Measurements from ENCODE around the gene PTPRG. TPM values are rescaled to one million over a fixed set of nuclear protein-coding genes. Genes with fewer than 3 reads are reported as not detected.

Gene PTPRG
- total RNA-seq, 1 experiment from 2014 or later: 69.3 TPM

DNA sequence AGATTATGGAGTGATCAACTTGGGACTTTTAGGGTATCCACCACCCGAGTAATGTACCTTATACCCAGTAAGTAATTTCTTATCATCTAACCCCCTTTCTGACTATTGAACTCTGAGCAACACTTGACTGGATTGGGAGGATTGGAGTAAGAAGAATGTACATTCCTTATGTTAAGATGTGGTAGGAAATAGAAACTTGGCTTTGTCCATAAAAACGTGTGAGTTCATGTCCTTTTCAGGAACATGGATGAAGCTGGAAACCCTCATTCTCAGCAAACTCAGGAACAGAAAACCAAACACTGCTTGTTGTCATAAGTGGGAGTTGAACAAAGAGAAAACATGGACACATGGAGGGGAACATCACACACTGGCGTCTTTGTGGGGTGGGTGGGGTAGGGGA, 112.3 kb downstream of the PTPRG start:
- Histone ChIP-seq H2AFZ (ENCODE audit: low read length) (no peak overlapping the region), H3K9me3 (ENCODE audit: control insufficient read depth, low read depth, low read length) (no peaks in the 10 kb centered on the region), H2BK120ac (ENCODE audit: low read depth, low read length, poor library complexity, severe bottlenecking) (no peak overlapping the region), H2BK15ac (ENCODE audit: low read depth, low read length) (no peak overlapping the region), H3K79me2 (ENCODE audit: insufficient read depth, low read length) (peaks cover 44% of the 10 kb centered on the region; the same call in 1 of the 2 replicates), H2BK20ac (ENCODE audit: low read depth, low read length, poor library complexity, severe bottlenecking) (no peak overlapping the region), H3K79me1 (ENCODE audit: insufficient read depth, low read depth, low read length, poor library complexity, severe bottlenecking) (peaks cover 14% of the 10 kb centered on the region), H3K4ac (ENCODE audit: low read depth, low read length) (no peak overlapping the region), H3K18ac (ENCODE audit: insufficient read length, low read depth, low read length) (no peak overlapping the region), H3K4me1 (ENCODE audit: insufficient read depth, low read length) (peaks cover 17% of the 10 kb centered on the region), H3K56ac (ENCODE audit: insufficient read length, low read depth, low read length) (no peak overlapping the region), H3K14ac (ENCODE audit: insufficient read depth, low read length) (no peak overlapping the region), H2BK5ac (ENCODE audit: insufficient read length, low read length) (no peak overlapping the region), H4K91ac (ENCODE audit: insufficient read length, low read depth, low read length) (no peak overlapping the region), H4K5ac (ENCODE audit: insufficient read length, low read depth, low read length) (no peak overlapping the region), H3K27ac (ENCODE audit: insufficient read length, low read depth, low read length) (no peak overlapping the region), H4K20me1 (ENCODE audit: control insufficient read depth, insufficient read depth, insufficient read length) (no peaks in the 10 kb centered on the region), H3K27me3 (ENCODE audit: insufficient read depth, low read length) (no peaks in the 10 kb centered on the region), H2BK12ac (ENCODE audit: insufficient read length, low read depth, low read length) (no peak overlapping the region), H3K23me2 (ENCODE audit: insufficient read length, low read depth, low read length, poor library complexity, severe bottlenecking) (no peaks in the 10 kb centered on the region), H3K9ac (ENCODE audit: extremely low read depth, insufficient read length, low read length) (no peak overlapping the region), H3K23ac (ENCODE audit: insufficient read length, low read depth, low read length) (no peak overlapping the region), H4K8ac (replicated peaks; ENCODE audit: insufficient read length, low read depth, low read length) (no peak overlapping the region), H2AK5ac (ENCODE audit: insufficient read length, low read length) (no peak overlapping the region), H3K4me2 (ENCODE audit: insufficient read depth, insufficient read length, low read length) (no peak overlapping the region), H3T11ph (ENCODE audit: low read length) (no peak overlapping the region)
- H3K27me3 Mint-ChIP-seq (ENCODE audit: low read depth): no peaks in the 10 kb centered on the region
- peaks cover 10 to 22% (median 19%) of the 10 kb centered on the region in 3 experiments; a peak in 6 of 7 replicates for H3K36me3 Mint-ChIP-seq (ENCODE audit: insufficient read depth in 1 of 3, low read depth in 3 of 3)
- peaks cover 6 to 14% of the 10 kb centered on the region in 2 experiments; a peak in 4 of 5 replicates for H3K9me3 Mint-ChIP-seq
- H3K4me3 Mint-ChIP-seq: no peak overlapping the region
- TF ChIP-seq, protein P1, sequence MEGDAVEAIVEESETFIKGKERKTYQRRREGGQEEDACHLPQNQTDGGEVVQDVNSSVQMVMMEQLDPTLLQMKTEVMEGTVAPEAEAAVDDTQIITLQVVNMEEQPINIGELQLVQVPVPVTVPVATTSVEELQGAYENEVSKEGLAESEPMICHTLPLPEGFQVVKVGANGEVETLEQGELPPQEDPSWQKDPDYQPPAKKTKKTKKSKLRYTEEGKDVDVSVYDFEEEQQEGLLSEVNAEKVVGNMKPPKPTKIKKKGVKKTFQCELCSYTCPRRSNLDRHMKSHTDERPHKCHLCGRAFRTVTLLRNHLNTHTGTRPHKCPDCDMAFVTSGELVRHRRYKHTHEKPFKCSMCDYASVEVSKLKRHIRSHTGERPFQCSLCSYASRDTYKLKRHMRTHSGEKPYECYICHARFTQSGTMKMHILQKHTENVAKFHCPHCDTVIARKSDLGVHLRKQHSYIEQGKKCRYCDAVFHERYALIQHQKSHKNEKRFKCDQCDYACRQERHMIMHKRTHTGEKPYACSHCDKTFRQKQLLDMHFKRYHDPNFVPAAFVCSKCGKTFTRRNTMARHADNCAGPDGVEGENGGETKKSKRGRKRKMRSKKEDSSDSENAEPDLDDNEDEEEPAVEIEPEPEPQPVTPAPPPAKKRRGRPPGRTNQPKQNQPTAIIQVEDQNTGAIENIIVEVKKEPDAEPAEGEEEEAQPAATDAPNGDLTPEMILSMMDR (conservative IDR thresholded peaks at IDR 0.05): no peak
- no peak for DNase-seq
- peaks cover 44 to 45% of the 10 kb centered on the region in 2 experiments for H3K4me1 Mint-ChIP-seq
- no CpG with 5 or more reads among the region's 3 CpGs for WGBS (ENCODE audit: extremely low coverage, insufficient read length, low lambda C conversion rate)
- peak overlapping the region in 2 of 3 experiments; percentile 20 to 89; a peak in 5 of 7 replicates for H3K27ac Mint-ChIP-seq
